ENCODE measurements around the gene C19orf44. TPM values are rescaled to one million over a fixed set of nuclear protein-coding genes. Genes with fewer than 3 reads are reported as not detected.

C19orf44 gene
- total and polyA plus RNA-seq, 2 experiments from 2014 or later, result 2.5 to 5.9 TPM

DNA sequence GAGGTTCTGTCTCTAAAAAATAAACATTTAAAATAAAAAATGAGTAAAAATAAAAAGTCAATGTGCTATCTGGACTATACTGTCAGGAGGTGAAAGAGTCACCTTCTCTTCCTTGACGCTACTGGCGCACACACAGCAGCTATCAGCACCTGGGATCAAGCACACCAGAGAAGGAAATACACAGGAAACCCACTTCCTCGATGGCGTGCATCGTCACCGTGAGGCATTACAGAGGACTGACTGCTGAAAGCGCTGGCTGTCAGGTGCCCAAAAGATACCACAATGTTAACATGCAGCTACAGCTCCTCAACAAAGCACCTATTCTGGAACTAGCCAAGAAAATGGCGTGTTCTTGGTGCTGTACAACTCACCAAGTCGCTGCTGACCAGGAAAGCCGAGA, 70.0 kb downstream of the C19orf44 start:
- Histone ChIP-seq H3F3A (replicated peaks; ENCODE audit: low read depth) (peaks cover 12% of the 10 kb centered on the region; the same call in 1 of the 2 replicates), H3K79me2 (replicated peaks; ENCODE audit: insufficient read depth) (peaks cover 26% of the 10 kb centered on the region), H4K20me1 (replicated peaks; ENCODE audit: insufficient read depth) (peaks cover 11% of the 10 kb centered on the region), H3K36me3 (ENCODE audit: insufficient read depth) (peaks cover 19% of the 10 kb centered on the region), H3K27me3 (ENCODE audit: insufficient read depth) (no peaks in the 10 kb centered on the region), H2AFZ (no peak overlapping the region), H3K4me3 (no peak overlapping the region), H3K4me1 (ENCODE audit: insufficient read depth) (peaks cover 3% of the 10 kb centered on the region; the same call in 1 of the 2 replicates), H3K27ac (ENCODE audit: low read depth) (no peak overlapping the region), H3K4me2 (no peak overlapping the region), H3K9me2 (ENCODE audit: insufficient read depth) (no peaks in the 10 kb centered on the region)
- H3K27me3 Mint-ChIP-seq (ENCODE audit: insufficient read depth, low read depth, poor library complexity), result peaks cover 2% of the 10 kb centered on the region
- H3K9me3 Mint-ChIP-seq, result no peaks in the 10 kb centered on the region
- DNase-seq (ENCODE audit: low spot score) (no peak), ATAC-seq (no peak)
- no peaks in the 10 kb centered on the region; the same call in 2 of the 3 replicates for H3K4me1 Mint-ChIP-seq
- TF ChIP-seq ZNF114 (CRISPR knock-in tag; IDR thresholded peaks at IDR 0.05) (no peak), STAT1 (IDR thresholded peaks at IDR 0.05; ENCODE audit: unreplicated experiment) (no peak), ZNF331 (CRISPR knock-in tag; IDR thresholded peaks at IDR 0.05; ENCODE audit: low read depth) (no peak), JUNB (IDR thresholded peaks at IDR 0.05; ENCODE audit: unreplicated experiment) (no peak), EZH2phosphoT487 (IDR thresholded peaks at IDR 0.05; ENCODE audit: unreplicated experiment) (no peak), CREB1 (CRISPR knock-in tag; IDR thresholded peaks at IDR 0.05; ENCODE audit: low read depth) (no peak), EZH2 (IDR thresholded peaks at IDR 0.05; ENCODE audit: low read depth, unreplicated experiment) (no peak), POLR2AphosphoS5 (IDR thresholded peaks at IDR 0.05; ENCODE audit: low read depth) (no peak), NANOG (IDR thresholded peaks at IDR 0.05; ENCODE audit: borderline replicate concordance) (no peak)
- TF ChIP-seq, protein P1, sequence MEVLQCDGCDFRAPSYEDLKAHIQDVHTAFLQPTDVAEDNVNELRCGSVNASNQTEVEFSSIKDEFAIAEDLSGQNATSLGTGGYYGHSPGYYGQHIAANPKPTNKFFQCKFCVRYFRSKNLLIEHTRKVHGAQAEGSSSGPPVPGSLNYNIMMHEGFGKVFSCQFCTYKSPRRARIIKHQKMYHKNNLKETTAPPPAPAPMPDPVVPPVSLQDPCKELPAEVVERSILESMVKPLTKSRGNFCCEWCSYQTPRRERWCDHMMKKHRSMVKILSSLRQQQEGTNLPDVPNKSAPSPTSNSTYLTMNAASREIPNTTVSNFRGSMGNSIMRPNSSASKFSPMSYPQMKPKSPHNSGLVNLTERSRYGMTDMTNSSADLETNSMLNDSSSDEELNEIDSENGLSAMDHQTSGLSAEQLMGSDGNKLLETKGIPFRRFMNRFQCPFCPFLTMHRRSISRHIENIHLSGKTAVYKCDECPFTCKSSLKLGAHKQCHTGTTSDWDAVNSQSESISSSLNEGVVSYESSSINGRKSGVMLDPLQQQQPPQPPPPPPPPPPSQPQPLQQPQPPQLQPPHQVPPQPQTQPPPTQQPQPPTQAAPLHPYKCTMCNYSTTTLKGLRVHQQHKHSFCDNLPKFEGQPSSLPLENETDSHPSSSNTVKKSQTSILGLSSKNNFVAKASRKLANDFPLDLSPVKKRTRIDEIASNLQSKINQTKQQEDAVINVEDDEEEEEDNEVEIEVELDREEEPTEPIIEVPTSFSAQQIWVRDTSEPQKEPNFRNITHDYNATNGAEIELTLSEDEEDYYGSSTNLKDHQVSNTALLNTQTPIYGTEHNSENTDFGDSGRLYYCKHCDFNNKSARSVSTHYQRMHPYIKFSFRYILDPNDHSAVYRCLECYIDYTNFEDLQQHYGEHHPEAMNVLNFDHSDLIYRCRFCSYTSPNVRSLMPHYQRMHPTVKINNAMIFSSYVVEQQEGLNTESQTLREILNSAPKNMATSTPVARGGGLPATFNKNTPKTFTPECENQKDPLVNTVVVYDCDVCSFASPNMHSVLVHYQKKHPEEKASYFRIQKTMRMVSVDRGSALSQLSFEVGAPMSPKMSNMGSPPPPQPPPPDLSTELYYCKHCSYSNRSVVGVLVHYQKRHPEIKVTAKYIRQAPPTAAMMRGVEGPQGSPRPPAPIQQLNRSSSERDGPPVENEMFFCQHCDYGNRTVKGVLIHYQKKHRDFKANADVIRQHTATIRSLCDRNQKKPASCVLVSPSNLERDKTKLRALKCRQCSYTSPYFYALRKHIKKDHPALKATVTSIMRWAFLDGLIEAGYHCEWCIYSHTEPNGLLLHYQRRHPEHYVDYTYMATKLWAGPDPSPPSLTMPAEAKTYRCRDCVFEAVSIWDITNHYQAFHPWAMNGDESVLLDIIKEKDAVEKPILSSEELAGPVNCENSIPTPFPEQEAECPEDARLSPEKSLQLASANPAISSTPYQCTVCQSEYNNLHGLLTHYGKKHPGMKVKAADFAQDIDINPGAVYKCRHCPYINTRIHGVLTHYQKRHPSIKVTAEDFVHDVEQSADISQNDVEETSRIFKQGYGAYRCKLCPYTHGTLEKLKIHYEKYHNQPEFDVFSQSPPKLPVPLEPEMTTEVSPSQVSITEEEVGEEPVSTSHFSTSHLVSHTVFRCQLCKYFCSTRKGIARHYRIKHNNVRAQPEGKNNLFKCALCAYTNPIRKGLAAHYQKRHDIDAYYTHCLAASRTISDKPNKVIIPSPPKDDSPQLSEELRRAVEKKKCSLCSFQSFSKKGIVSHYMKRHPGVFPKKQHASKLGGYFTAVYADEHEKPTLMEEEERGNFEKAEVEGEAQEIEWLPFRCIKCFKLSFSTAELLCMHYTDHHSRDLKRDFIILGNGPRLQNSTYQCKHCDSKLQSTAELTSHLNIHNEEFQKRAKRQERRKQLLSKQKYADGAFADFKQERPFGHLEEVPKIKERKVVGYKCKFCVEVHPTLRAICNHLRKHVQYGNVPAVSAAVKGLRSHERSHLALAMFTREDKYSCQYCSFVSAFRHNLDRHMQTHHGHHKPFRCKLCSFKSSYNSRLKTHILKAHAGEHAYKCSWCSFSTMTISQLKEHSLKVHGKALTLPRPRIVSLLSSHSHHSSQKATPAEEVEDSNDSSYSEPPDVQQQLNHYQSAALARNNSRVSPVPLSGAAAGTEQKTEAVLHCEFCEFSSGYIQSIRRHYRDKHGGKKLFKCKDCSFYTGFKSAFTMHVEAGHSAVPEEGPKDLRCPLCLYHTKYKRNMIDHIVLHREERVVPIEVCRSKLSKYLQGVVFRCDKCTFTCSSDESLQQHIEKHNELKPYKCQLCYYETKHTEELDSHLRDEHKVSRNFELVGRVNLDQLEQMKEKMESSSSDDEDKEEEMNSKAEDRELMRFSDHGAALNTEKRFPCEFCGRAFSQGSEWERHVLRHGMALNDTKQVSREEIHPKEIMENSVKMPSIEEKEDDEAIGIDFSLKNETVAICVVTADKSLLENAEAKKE (CRISPR knock-in tag; IDR thresholded peaks at IDR 0.05), result no peak
- TF ChIP-seq, protein P2, sequence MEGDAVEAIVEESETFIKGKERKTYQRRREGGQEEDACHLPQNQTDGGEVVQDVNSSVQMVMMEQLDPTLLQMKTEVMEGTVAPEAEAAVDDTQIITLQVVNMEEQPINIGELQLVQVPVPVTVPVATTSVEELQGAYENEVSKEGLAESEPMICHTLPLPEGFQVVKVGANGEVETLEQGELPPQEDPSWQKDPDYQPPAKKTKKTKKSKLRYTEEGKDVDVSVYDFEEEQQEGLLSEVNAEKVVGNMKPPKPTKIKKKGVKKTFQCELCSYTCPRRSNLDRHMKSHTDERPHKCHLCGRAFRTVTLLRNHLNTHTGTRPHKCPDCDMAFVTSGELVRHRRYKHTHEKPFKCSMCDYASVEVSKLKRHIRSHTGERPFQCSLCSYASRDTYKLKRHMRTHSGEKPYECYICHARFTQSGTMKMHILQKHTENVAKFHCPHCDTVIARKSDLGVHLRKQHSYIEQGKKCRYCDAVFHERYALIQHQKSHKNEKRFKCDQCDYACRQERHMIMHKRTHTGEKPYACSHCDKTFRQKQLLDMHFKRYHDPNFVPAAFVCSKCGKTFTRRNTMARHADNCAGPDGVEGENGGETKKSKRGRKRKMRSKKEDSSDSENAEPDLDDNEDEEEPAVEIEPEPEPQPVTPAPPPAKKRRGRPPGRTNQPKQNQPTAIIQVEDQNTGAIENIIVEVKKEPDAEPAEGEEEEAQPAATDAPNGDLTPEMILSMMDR (conservative IDR thresholded peaks at IDR 0.05; ENCODE audit: low read depth in 2 of 2), result no peak
- TF ChIP-seq, protein P3, sequence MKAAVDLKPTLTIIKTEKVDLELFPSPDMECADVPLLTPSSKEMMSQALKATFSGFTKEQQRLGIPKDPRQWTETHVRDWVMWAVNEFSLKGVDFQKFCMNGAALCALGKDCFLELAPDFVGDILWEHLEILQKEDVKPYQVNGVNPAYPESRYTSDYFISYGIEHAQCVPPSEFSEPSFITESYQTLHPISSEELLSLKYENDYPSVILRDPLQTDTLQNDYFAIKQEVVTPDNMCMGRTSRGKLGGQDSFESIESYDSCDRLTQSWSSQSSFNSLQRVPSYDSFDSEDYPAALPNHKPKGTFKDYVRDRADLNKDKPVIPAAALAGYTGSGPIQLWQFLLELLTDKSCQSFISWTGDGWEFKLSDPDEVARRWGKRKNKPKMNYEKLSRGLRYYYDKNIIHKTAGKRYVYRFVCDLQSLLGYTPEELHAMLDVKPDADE (IDR thresholded peaks at IDR 0.05), result no peak
- TF ChIP-seq, protein P4, sequence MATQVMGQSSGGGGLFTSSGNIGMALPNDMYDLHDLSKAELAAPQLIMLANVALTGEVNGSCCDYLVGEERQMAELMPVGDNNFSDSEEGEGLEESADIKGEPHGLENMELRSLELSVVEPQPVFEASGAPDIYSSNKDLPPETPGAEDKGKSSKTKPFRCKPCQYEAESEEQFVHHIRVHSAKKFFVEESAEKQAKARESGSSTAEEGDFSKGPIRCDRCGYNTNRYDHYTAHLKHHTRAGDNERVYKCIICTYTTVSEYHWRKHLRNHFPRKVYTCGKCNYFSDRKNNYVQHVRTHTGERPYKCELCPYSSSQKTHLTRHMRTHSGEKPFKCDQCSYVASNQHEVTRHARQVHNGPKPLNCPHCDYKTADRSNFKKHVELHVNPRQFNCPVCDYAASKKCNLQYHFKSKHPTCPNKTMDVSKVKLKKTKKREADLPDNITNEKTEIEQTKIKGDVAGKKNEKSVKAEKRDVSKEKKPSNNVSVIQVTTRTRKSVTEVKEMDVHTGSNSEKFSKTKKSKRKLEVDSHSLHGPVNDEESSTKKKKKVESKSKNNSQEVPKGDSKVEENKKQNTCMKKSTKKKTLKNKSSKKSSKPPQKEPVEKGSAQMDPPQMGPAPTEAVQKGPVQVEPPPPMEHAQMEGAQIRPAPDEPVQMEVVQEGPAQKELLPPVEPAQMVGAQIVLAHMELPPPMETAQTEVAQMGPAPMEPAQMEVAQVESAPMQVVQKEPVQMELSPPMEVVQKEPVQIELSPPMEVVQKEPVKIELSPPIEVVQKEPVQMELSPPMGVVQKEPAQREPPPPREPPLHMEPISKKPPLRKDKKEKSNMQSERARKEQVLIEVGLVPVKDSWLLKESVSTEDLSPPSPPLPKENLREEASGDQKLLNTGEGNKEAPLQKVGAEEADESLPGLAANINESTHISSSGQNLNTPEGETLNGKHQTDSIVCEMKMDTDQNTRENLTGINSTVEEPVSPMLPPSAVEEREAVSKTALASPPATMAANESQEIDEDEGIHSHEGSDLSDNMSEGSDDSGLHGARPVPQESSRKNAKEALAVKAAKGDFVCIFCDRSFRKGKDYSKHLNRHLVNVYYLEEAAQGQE (IDR thresholded peaks at IDR 0.05; ENCODE audit: unreplicated experiment), result no peak
- H3K27ac Mint-ChIP-seq, result no peak overlapping the region
- peaks cover 59% of the 10 kb centered on the region for H3K36me3 Mint-ChIP-seq (ENCODE audit: low read depth)
- H3K4me3 Mint-ChIP-seq, result no peak overlapping the region
